Measurements from ENCODE around the gene ANKMY1.

DNA sequence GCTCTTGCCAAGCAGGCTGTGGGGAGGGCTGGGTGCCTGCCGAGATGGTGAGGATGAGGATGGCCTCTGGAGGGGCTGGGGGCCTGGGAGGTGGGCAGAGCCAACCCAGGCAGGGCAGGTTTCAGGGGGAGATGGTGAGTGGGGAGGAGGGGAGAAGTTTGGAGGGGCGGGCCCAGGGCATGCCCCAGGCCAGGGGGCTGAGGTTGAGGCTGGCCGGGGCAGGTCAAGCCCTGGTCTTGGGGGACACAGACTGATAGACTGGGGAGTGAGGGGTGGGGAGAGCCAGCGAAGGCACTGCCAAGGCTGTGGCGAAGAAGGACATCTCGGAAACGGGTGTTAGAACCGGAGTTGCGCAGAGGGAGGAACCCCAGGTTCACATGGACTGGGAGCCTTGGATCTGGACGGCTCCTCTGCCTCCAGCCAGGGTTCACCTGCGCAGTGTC lies 41.4 kb upstream of the ANKMY1 start:
- TF ChIP-seq, protein P1, sequence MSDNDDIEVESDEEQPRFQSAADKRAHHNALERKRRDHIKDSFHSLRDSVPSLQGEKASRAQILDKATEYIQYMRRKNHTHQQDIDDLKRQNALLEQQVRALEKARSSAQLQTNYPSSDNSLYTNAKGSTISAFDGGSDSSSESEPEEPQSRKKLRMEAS (IDR thresholded peaks at IDR 0.05; ENCODE audit: low read depth, low read length) = no peak
- TF ChIP-seq, protein P2, sequence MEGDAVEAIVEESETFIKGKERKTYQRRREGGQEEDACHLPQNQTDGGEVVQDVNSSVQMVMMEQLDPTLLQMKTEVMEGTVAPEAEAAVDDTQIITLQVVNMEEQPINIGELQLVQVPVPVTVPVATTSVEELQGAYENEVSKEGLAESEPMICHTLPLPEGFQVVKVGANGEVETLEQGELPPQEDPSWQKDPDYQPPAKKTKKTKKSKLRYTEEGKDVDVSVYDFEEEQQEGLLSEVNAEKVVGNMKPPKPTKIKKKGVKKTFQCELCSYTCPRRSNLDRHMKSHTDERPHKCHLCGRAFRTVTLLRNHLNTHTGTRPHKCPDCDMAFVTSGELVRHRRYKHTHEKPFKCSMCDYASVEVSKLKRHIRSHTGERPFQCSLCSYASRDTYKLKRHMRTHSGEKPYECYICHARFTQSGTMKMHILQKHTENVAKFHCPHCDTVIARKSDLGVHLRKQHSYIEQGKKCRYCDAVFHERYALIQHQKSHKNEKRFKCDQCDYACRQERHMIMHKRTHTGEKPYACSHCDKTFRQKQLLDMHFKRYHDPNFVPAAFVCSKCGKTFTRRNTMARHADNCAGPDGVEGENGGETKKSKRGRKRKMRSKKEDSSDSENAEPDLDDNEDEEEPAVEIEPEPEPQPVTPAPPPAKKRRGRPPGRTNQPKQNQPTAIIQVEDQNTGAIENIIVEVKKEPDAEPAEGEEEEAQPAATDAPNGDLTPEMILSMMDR (IDR thresholded peaks at IDR 0.05; ENCODE audit: low read depth, low read length) = no peak
- TF ChIP-seq POLR2A (IDR thresholded peaks at IDR 0.05; ENCODE audit: extremely low read depth, insufficient read length) = no peak
- no peak for TF ChIP-seq MYC (IDR thresholded peaks at IDR 0.05; ENCODE audit: low read depth, low read length)

All from NB4 (cell line).